AG09319 (cell line): ENCODE measurements around the gene MED16.
"Not testable (repeated sequence)": the region's sequence is repeated elsewhere in the genome, so short reads cannot be mapped to it uniquely, and the experiment has no call there.

Experiments
- DNase-seq: peaks from one replicate; pipeline ENCODE4 v3.0.0-alpha.2; 2010; ENCODE audit warnings: low read depth; ENCODE audit errors: extremely low read depth
- CTCF ChIP-seq: IDR thresholded peaks from 2 replicates; pipeline ENCODE4 v1.5.1; 2011; ENCODE audit warnings: low read depth, mild to moderate bottlenecking, inconsistent platforms, low read length, moderate library complexity

The MED16 gene

GRCh38 chr19:898663-899062 is 5.7 kb upstream of the MED16 start:
- DNase-seq: no peak
- no peak for TF ChIP-seq CTCF

GRCh38 chr19:897442-898039 is 4.6 kb upstream of the MED16 start:
- TF ChIP-seq CTCF: no peak
- DNase-seq: no peak

GRCh38 chr19:896999-897398 is 4.0 kb upstream of the MED16 start:
- DNase-seq: no peak
- TF ChIP-seq CTCF: no peak

- no peak for DNase-seq
- no peak for TF ChIP-seq CTCF
Observed at GRCh38 chr19:896434-896833, 3.4 kb upstream of the MED16 start.

GRCh38 chr19:892243-892893 is 619 bp downstream of the MED16 start:
- TF ChIP-seq CTCF: no peak
- no peak for DNase-seq

- DNase-seq: not testable (repeated sequence)
Observed at GRCh38 chr19:891421-892200, 1.4 kb downstream of the MED16 start.

- DNase-seq: no peak
Observed at GRCh38 chr19:890831-891230, 2.2 kb downstream of the MED16 start.

More at GRCh38 chr19:890831-891230, 2.2 kb downstream of the MED16 start:
- no peak for TF ChIP-seq CTCF
